Parathyroid adenoma (tissue), 2 donors: ENCODE results near the gene NAGK.
A peak's percentile ranks its signal among the peaks of the same experiment; 100 is the strongest.

ENCODE experiments used
- H2AFZ ChIP-seq: fragments of 300-600 bp; sonication (generic); one replicate; pipeline ENCODE4 v1.7.0; 2017; ENCODE audit warnings: antibody characterized with exemption, mild to moderate bottlenecking
- H3K27ac ChIP-seq: fragments of 300-600 bp; sonication (generic); one replicate; pipeline ENCODE4 v1.7.0; 2017
- H3K27me3 ChIP-seq: fragments of 300-600 bp; sonication (generic); one replicate; pipeline ENCODE4 v1.7.0; 2017; ENCODE audit warnings: low read length; ENCODE audit not compliant: control insufficient read depth, insufficient read depth
- H3K36me3 ChIP-seq: fragments of 300-600 bp; sonication (generic); one replicate; pipeline ENCODE4 v1.7.0; 2017; ENCODE audit warnings: low read length; ENCODE audit not compliant: control insufficient read depth, insufficient read depth
- H3K4me1 ChIP-seq: fragments of 300-600 bp; sonication (generic); one replicate; pipeline ENCODE4 v1.7.0; 2017; ENCODE audit warnings: control low read depth
- H3K4me2 ChIP-seq: fragments of 300-600 bp; sonication (generic); one replicate; pipeline ENCODE4 v1.7.0; 2017; ENCODE audit warnings: low read length
- H3K4me3 ChIP-seq: fragments of 300-600 bp; sonication (generic); one replicate; pipeline ENCODE4 v1.7.0; 2017; ENCODE audit warnings: low read depth, low read length
- H3K79me2 ChIP-seq: fragments of 300-600 bp; sonication (generic); one replicate; pipeline ENCODE4 v1.7.0; 2017; ENCODE audit warnings: control low read depth
- H3K9ac ChIP-seq: fragments of 300-600 bp; sonication (generic); one replicate; pipeline ENCODE4 v1.7.0; 2017; ENCODE audit warnings: mild to moderate bottlenecking
- H3K9me3 ChIP-seq: fragments of 300-600 bp; sonication (generic); one replicate; pipeline ENCODE4 v1.7.0; 2017; ENCODE audit warnings: low read length; ENCODE audit not compliant: control insufficient read depth
- TF ChIP-seq, protein P1 (sequence below): fragments of 300-600 bp; sonication (generic); IDR thresholded peaks from one replicate; pipeline ENCODE4 v1.7.0; 2017; ENCODE audit warnings: antibody characterized with exemption, mild to moderate bottlenecking
- donor health status: primary hyperparathyroidism.

The NAGK gene

DNA sequence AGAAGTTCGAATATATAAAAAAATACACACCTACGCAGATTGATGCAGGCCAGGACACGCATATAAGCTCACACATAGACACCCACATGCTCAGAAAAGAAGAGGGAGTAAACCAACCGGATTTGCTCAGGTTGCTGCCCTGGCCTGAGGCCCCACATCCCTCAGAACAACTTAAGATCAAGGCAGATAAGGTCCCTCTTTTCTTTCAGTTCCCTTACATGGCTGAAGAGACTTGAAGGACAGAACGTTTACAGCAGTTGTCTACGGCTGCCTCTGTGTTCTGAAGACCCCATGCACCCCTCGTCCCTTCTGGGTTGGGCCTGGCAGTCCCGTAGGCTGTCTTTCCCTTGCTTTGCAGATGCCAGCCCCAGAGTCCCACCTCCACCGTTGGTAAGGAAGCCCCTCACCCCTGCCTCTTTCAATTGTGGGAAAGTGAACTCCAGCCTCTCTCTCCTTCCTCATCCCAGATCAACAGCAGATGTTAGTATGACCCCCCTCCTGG lies 4.3 kb upstream of the NAGK start:
- peak overlapping the region; percentile 97 for H3K27ac ChIP-seq
- no peaks in the 10 kb centered on the region for H3K9me3 ChIP-seq
- peak overlapping the region; percentile 72 for H2AFZ ChIP-seq
- no peaks in the 10 kb centered on the region for H3K36me3 ChIP-seq
- peaks cover 2% of the 10 kb centered on the region for H3K79me2 ChIP-seq
- peak overlapping the region; percentile 32 for H3K4me3 ChIP-seq
- no peak overlapping the region for H3K9ac ChIP-seq
- TF ChIP-seq, protein P1, sequence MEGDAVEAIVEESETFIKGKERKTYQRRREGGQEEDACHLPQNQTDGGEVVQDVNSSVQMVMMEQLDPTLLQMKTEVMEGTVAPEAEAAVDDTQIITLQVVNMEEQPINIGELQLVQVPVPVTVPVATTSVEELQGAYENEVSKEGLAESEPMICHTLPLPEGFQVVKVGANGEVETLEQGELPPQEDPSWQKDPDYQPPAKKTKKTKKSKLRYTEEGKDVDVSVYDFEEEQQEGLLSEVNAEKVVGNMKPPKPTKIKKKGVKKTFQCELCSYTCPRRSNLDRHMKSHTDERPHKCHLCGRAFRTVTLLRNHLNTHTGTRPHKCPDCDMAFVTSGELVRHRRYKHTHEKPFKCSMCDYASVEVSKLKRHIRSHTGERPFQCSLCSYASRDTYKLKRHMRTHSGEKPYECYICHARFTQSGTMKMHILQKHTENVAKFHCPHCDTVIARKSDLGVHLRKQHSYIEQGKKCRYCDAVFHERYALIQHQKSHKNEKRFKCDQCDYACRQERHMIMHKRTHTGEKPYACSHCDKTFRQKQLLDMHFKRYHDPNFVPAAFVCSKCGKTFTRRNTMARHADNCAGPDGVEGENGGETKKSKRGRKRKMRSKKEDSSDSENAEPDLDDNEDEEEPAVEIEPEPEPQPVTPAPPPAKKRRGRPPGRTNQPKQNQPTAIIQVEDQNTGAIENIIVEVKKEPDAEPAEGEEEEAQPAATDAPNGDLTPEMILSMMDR, result no peak
- no peaks in the 10 kb centered on the region for H3K27me3 ChIP-seq
- peak overlapping the region; percentile 54 for H3K4me2 ChIP-seq
- H3K4me1 ChIP-seq, result peaks cover 36% of the 10 kb centered on the region

DNA sequence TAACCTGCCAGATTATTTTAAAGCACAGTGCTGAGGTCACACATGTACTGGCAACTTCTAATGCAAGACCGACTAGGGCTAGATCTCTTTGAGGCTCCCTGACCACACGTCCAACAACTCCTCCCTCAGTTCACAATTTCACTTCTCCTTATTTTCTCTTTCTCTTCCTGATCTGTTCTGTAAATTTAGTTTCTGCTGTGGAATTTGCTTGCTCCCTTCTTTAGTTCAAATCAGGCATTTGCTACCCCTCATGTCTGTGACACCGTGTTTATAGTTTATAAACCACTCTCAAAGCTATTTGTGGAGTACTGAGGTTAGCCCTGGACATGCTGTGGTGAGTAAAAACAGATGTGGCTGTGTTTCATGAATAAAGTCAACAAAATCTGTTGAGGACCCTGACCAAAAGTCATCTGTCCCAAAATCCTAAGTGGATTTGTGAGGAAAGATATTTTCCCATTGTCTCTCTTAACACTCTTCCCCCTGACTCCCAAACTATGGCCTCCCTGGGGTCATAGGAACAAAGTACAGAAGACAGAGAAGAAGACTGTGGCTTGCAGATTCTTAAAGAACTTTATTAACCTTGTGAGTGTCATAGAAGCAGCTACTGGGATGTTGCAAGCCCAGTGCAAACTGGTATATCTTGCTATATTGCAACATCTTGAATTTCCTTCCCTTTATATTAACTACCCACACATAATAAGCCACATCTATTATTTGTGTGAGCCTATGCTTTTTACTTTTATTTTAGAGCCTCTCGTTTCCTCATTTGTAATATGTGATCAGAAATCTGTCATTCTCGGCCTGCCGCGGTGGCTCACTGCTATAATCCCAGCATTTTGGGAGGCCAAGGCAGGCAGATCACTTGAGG lies 3.5 kb upstream of the NAGK start:
- Histone ChIP-seq H3K4me2 (peak overlapping the region; percentile 54), H3K36me3 (no peaks in the 10 kb centered on the region), H3K9ac (no peak overlapping the region), H2AFZ (peak overlapping the region; percentile 72), H3K4me3 (peak overlapping the region; percentile 32), H3K9me3 (no peaks in the 10 kb centered on the region), H3K79me2 (peaks cover 9% of the 10 kb centered on the region), H3K27me3 (no peaks in the 10 kb centered on the region), H3K27ac (peak overlapping the region; percentile 97), H3K4me1 (peaks cover 44% of the 10 kb centered on the region)
- TF ChIP-seq, protein P1, result no peak

DNA sequence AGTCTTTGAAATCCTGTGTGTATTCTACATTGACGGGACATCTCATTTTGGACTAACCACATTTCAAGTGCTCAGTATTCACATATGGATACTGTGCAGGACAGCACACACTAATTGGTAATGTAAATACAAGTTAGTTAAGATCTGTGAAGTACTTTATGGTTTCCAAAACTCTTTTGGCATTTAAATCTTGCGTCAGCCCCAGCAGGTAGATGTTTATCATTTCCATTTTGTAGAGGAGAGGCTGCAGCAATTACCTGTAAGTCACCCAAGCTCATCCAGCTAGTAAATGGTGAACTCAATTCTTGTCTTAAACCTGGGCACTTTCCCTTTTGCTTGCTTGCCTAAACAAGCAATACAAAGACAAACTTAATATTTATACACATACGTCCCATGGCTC lies 1.6 kb upstream of the NAGK start:
- Histone ChIP-seq H3K4me3 (no peak overlapping the region), H3K9ac (no peak overlapping the region), H3K36me3 (no peaks in the 10 kb centered on the region), H3K79me2 (peaks cover 19% of the 10 kb centered on the region), H3K9me3 (no peaks in the 10 kb centered on the region), H3K4me2 (no peak overlapping the region), H3K27ac (peak overlapping the region; percentile 99), H2AFZ (no peak overlapping the region), H3K4me1 (peaks cover 48% of the 10 kb centered on the region), H3K27me3 (no peaks in the 10 kb centered on the region)
- TF ChIP-seq, protein P1, result no peak

DNA sequence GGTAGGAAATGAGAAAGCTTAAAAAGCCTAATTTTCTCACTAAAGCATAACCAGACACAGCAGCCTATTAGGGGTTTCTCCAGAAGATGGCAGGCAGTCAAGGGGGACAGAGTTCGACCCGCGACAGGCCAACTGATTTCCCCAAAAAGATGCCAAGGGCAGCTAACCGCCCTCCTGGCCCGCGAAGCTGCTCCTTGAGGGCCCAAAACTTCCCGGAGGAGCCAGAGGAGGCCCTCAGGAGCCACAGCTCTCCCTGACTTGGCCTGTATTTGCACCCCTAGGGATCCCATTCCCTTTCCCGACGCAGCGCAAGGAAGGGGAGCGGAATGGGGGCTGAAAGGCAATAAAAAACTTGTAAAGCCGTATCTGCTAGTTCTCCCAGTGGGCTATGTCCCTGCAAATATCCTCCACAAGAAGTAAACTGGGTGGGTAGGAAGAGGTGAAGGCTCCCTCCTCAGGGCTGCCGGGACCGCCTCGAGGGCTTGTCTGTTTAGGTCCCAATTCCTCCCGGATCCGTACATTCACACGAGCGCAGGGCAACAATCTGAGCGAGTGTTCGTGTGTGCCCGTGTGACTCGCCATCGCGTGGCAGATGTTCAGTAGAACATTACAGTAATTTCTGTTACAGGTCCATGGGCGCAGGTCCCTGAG lies 756 bp upstream of the NAGK start:
- H3K79me2 ChIP-seq, result peaks cover 25% of the 10 kb centered on the region
- no peaks in the 10 kb centered on the region for H3K27me3 ChIP-seq
- peak overlapping the region; percentile 96 for H3K4me3 ChIP-seq
- peak overlapping the region; percentile 99 for H3K27ac ChIP-seq
- TF ChIP-seq, protein P1, result no peak
- peak overlapping the region; percentile 89 for H3K9ac ChIP-seq
- no peaks in the 10 kb centered on the region for H3K9me3 ChIP-seq
- H3K4me1 ChIP-seq, result peaks cover 51% of the 10 kb centered on the region
- peak overlapping the region; percentile 91 for H3K4me2 ChIP-seq
- H2AFZ ChIP-seq, result peak overlapping the region; percentile 94
- H3K36me3 ChIP-seq, result no peaks in the 10 kb centered on the region
